GM23338 (cell line): Measurements from ENCODE around the gene MRTO4.

Source experiments
- CTCF ChIP-seq, 2 experiments: fragments of 200-600 bp in 1 of 2; sonication (generic) in 1 of 2; conservative IDR thresholded peaks; 2 replicates each; pipeline versions ENCODE4 v1.5.1 to v1.6.1; 2016 to 2017; ENCODE audit warnings: antibody characterized with exemption in 2 of 2, low read depth in 2 of 2, mild to moderate bottlenecking in 2 of 2, moderate library complexity in 1 of 2
- JUNB ChIP-seq: IDR thresholded peaks from one replicate; pipeline ENCODE4 v1.6.1; 2016; ENCODE audit warnings: antibody characterized with exemption; ENCODE audit not compliant: unreplicated experiment
- REST ChIP-seq: IDR thresholded peaks from one replicate; pipeline ENCODE4 v1.6.1; 2018; ENCODE audit warnings: antibody characterized with exemption; ENCODE audit not compliant: unreplicated experiment
- ZNF114 ChIP-seq: fragments of 250-450 bp; sonication (Bioruptor Pico); IDR thresholded peaks from 2 replicates; pipeline ENCODE4 v1.5.0; 2020; ENCODE audit warnings: mild to moderate bottlenecking, moderate library complexity

GRCh38 chr1:19222573-19222972 is 29.0 kb upstream of the MRTO4 start:
- no peak for TF ChIP-seq REST
- TF ChIP-seq JUNB, result no peak
- no peak for TF ChIP-seq CTCF (conservative IDR thresholded peaks at IDR 0.05; ENCODE audit: low read depth in 2 of 2)
- TF ChIP-seq ZNF114, result no peak
